Glomerular visceral epithelial cell (primary cell): Measurements from ENCODE around the gene NCKAP5L.
A peak's percentile ranks its signal among the peaks of the same experiment; 100 is the strongest.
"Not testable (repeated sequence)": the region's sequence is repeated elsewhere in the genome, so short reads cannot be mapped to it uniquely, and the experiment has no call there.

ENCODE experiments used
- DNase-seq: peaks from one replicate; pipeline ENCODE4 v3.0.0-alpha.2; 2016; ENCODE audit errors: extremely low spot score

NCKAP5L gene

DNA sequence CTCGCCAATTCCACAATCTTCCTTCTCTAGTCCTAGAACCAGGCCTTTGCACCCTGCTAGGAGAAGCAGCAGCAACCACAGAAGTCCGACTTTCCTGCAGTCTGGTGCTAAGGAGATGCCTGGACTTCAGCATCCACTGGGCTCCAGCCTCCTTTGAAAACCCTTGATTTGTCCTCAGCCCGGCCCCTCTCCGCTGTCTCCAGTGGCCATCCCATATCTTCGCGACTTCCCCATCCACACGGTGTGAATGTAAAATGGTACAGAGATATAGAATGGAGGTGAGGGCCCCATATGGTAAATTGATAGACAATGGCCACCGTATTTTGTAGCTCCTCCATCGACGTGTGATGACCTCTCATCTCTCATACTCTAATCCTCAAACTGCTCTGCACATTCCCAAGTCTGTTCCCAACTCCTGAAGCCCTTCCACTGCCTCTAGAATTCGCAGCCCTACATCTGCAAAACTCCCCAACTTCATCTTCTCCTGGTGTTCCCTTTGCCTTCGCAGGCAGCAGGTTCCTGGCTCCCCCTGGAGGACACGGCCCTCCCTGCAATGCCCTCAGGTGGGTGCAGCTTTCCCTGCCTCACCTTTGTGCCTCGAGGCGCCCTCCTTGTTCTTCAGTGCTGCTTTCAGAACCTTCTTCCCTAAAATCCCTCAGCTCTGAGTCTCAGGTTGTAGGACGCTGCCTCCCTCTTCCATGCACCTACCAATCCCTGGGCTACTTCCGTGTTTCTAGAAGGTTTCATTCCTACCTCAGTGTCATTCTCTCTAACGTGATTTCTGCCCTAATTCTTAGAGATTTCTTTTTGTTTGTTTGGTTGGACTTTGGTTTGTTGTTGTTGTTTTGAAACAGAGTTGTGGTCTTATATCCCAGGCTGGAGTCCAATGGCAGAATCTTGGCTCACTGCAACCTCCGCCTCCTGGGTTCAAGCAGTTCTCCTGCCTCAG is 50.1 kb downstream of the NCKAP5L start:
- peak; percentile 49 for DNase-seq

DNA sequence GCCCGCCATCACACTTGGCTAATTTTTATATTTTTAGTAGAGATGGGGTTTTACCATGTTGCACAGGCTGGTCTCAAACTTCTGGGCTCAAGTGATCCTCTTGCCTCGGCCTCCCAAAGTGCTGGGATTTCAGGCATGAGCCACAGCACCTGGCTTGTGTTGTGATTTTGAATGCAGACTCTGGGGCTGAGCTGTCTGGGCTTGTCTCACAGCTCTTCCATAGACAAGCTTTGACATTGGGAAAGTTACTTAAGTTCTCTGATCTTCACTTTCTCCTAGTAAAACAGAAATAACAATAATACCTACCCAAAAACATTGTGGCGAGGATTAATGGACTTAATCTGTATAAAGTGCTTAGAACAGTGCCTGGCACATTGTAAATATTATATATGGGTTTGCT is 50.9 kb downstream of the NCKAP5L start:
- no peak for DNase-seq

DNA sequence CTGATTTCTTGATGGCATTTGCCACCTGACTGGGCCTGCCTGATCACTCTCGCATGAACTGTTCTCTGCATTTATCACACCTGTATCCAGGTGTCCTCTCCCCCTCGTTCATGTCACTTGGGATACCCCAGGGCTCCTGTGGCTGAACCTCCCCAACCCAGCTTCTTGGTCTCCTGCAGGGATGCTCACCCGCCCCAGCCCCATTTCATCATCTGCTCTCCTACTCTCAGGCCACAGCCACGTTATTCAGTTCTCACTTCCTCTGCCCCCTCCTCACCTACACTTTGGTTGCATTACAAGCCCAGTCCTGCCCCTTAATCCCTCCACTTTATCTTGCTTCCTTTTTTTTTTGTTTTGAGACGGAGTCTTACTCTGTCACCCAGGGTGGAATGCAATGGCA is 51.4 kb downstream of the NCKAP5L start:
- DNase-seq, result no peak

DNA sequence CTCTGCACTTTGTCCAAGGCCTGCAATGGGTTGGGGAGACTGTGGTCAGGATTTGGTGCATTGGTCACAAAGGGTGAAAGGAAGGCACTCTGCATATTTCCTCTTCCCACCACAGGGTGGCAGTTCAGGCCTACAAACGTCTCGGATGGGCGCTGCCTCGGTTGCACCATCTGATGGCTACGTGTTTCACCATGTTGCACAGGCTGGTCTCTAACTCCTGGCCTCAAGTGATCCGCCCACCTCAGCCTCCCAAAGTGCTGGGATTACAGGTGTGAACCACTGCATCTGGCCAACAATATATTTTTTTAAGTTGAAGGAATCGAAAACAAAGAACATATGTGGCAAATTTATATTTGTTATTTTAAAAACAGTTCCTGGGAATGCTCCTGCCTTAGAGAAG is 51.8 kb downstream of the NCKAP5L start:
- DNase-seq, result peak; percentile 67

DNA sequence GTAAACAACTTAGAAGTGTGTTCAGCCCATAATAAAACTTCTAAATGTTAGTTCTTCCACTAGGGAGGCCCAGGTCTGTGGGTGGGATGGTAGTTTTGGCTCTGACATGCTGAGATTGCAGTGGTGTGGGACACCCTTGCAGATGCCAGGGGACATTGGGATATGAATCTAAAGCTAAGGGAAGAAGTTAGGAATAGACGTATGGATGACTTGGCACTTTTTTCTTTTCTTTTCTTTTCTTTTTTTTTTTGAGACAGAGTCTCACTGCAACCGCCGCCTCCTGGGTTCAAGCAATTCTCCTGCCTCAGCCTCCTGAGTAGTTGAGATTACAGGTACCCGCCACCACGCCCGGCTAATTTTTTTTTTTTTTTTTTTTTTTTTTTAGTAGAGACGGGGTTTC is 55.1 kb downstream of the NCKAP5L start:
- not testable (repeated sequence) for DNase-seq

DNA sequence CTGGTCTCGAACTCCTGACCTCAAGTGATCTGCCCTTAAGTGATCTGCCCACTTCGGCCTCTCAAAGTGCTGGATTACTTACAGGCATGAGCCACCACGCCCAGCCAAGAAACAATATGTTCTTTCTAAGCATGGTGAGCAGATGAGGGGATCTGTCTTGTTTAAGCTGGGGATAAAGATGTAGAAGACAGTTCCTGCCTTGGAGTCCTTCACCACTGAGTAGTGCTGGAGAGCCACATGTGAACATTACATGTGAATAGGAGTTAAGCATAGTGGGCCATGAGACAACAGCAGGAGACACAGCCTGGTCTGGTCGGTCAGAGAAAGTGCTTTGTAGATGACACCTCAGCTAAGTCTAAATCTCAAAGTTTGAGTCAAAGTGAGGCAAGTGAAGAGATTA is 60.9 kb downstream of the NCKAP5L start:
- DNase-seq, result no peak

DNA sequence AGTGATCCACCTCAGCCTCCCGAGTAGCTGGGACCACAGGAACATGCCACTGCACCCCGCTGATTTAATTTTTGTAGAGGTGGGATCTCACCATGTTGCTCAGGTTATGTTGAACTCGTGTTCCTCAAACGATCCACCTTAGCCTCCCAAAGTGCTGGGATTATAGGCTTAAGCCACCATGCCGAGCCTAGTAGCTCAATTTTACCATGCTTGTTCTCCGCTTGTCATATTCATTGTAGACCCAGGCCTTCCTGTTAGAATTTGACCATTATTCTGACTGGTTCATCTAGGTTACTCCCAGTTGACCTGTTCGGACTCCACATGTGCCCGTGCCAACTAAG is 62.1 kb downstream of the NCKAP5L start:
- DNase-seq, result no peak

DNA sequence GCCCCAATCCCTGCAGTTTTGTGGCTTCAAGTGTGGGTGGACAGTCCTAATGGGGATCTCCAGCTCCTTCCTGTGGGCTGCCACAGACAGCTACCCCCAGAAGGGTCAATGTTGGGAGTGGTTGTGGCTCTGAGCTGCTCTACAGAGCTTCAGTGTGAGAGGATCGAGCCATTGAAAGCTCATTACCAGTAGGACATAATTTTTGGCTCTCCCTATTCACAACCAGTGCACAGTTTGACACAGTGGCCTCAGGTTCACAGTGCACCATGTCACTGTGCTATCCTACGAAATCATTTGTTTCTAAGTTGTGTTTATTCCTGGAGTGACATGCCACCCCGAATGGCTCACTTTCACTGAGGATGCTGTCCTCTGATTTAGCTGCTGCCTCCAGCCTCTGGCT is 64.1 kb downstream of the NCKAP5L start:
- no peak for DNase-seq

DNA sequence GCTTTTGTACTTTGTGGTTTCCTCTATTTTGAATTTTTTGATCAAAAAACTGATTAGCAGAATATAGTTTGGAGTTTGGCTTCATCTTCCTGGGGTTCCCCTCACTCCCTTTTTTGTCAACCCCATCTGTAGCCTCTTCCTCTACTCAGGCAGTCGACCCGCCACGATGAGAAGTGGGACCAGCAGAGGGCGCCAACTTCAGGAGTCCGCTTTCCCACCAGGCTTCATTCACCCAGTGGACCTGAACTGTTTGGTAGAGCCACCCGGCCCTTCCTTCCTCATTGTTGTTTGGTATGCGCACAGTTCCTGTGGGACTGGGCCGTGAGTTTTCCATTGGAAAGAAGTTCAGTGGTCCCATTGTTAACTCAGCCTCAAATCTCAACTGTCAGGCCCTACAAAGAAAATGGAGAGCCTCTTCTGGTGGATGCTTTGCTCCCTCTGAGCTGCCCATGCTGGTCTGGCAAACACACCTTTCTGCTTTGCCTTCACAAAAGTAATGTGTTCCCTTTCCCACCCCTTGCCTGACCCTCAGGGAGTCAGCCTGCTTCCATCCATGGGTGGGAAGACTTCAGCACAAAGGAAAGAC is 65.1 kb downstream of the NCKAP5L start:
- peak; percentile 43 for DNase-seq

DNA sequence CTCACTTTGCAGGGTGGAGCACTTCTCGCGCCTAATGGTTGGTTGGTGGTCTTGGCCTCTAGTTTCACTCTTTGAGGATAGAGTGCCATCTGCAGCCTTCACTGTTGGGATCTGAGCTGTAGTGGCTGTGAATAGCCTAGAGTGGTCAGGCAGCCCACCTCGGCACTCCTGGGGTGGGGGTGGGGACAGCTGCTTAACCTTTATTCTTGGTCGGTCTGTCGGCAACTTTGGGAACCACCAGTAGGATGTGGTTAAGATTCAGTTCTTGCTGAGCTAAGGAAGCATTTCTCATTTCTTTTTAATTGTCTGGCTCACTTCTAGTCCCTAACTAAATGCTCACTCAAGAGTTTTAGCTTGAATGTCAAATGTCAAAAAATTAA is 65.8 kb downstream of the NCKAP5L start:
- no peak for DNase-seq

DNA sequence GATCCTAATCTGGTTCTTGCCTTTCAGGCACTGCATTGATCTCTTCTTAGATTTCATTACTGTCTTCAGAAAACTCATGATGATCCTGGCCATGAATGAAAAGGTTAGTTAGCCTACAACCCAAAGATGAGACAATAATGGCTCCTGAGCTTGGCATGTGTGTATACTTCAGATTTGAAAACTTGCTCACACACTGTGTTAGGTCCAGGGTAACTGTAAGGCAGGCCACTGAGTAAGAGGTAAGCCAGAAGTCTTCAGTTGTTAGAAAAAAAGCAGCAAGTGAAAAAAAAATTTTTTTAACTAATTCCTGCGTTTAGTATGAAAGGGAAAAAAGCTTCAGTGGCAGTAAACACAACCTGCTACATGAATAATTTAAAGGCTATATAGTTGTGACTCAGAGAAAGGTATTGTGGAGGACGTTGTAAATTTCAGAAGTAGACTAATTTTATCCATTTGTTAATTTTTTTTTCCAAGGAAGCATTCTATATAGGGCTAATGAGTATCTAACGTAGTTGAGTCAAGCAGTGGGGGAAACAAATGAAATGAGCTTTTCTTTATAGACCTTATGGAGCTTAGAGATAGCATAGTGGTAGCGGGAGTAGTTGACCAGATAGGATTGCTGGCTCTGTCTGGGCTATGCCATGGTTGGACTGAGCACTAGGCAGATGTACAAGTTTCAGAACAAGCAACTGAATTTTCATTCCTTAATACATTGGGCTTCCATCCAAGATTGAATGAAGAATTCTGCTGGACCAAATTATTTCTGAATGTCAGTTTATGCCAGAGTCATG is 66.3 kb downstream of the NCKAP5L start:
- DNase-seq, result no peak

DNA sequence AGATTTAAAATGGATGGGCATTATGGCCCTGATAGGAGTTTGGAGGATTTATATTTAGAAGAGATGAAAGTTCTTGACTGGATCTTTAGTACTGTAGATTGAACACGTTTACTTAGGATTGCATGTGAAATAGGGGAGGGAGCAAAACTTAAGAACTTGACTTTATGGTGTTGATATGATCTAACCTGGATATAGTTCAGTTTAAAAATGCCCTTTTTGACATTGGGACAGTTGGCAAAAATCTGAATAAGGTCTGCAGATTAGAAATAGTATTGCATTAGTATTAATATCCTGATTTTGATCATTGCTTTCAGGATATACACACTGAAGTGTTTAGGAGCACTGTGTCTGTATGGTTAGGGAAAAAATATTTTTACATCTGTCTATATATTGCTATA is 77.2 kb downstream of the NCKAP5L start:
- DNase-seq, result no peak

DNA sequence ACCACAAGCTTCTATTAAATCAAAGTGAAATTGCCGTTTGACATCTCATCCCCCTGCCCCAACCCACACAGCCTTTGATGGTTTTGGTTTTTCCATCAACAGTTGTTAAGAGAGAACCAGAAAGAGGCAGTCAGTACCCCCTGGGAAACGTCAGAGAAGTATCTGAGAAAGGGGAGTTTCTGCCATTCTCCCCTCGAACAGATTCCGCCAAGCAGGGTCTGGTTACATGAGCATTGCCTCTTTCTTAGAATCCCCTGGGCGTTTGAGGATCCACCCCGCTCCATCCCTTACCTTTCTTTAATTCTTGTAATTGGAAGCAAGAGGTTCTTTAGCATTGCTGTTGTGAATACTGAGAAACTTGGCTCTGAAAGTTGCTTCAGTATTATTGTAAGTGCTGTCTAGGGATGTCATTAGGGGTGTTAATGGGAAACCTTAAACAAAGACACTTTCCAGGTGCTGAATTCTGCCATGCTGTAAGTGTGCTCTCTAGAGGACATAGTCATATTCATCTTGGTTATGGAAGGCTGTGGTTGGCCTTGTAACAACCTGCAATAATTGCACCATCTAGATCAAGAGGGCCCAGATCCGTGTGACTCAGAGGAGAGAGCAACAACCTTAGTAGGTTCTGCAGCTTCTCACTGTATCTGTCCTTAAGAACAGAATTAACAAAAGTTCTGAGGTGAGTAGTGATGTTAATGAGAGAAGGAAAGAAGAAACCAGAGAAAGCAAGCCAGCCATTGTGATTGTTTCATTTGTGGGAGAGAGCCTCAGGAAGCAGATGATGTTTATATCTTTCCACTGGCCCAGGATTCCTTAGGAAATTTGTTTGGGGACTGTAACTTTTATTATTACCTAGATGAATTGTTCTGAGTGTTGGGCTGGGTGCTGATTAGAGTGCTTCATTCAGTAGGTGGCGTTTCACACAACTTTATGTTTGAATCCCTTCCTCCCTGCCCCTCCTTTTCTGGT is 77.9 kb downstream of the NCKAP5L start:
- peak; percentile 40 for DNase-seq

DNA sequence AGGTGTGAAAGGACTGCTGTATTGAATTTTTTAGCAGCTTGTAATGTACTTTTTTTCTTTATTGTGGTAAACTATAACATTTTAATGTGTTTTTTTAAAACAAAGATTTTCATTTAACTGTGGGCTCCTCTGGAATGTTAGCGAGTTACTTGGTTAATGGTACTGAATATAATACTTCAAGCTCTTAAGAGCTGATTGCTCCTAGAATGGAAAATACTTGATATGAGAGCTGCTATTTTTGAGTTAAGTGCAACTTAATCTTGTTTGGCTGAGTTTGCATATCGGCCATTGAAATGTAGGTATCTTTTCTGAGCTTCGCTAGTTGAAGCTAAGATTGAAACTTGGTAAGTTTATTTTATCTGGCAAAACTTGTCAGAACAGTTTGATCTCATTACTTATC is 79.4 kb downstream of the NCKAP5L start:
- DNase-seq, result no peak

DNA sequence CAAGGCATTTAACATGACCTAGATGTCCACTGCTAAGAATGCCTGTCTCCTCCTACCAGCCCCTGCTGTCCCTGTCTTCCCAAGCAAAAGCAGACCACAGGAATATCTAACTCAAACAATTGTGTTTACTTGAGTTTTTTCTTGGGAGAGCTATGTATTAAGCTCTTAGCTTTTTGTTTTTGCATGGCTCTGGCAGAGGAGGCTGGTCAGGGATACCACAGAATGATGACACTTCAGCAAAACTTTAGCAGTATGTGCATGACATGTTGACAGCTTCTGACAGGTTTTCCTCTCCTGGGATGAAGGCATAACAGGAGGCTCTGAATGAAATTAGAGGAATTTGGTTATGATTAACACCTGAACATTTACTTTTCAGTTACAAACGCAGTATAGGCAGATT is 79.9 kb downstream of the NCKAP5L start:
- DNase-seq, result no peak

DNA sequence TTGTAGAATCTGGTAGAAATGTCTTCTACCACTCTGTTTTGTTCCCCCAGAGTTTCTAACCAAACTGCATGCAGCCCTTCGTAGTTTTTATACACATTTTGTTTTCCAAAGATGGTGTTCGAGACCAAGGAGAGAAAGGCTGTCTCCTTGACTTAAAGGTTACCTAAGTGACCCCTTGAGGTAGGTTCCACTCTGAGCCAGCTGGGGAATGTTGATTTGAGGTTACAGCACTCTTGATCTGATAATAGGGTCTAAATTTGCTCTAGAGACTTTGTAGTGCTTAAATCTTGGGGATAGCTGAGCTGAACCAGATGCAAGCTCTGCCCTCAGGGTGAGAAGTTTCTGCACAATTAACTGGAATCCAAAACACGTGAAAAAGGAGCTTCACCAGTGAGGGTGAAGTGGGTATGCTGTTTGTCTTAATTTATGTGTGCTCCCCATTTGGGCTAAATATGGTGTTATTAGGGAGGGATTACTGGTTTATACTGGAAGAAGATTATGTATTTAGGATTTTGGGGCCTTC is 83.8 kb downstream of the NCKAP5L start:
- DNase-seq, result no peak

DNA sequence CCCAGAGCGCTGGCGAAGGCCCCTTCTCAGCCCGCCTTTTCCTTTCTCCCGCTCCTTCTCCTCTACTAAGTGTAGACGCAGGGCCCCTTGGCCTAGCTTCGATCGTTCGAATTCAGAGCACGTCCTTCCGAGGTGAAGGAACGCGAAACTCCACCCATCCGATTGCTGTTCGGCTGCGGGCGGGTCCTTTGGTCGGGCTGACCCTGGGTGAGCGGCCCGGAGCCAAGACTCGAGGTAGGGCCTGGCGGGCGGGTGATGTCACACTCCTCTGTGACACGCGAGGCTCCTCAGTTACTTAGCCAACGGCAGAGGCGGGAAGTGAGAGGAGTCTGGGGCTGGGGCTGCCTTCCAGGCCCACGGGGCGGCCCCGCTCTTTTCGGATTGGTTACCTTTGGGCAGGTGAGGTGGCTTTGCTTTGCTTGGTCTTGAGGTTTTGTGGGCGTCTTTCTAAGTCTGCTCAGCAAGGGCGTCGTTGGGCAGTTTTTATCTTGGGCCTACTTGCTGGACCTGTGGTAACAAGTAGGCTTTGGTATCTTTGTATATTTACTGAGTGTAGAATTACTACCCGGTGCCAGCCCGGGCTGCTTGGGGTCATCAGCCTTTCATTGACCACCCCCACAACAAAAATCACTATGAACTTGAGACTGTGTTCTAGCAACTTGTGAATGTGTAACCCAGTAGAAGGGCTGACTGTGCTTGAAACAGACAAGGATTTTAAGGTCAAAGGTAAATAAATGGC is 86.2 kb downstream of the NCKAP5L start:
- DNase-seq, result peak; percentile 88
